ENCODE measurements around the gene CFP. TPM values are rescaled to one million over a fixed set of nuclear protein-coding genes. Genes with fewer than 3 reads are reported as not detected.

The CFP gene
- total and polyA plus RNA-seq, 2 of the 13 experiments (the other 11 are each of a cell fraction or from before 2014, with no cell fraction given) = 0.01 TPM; not detected in 1

GRCh38 chrX:47584714-47585113 lies 45.0 kb downstream of the CFP start:
- Histone ChIP-seq H3K36me3 (replicated peaks in 1 of 2; ENCODE audit: control insufficient read depth in 1 of 2, insufficient read depth in 2 of 2, low read length in 2 of 2) (no peaks in the 10 kb centered on the region), H4K20me1 (ENCODE audit: insufficient read depth, low read length) (no peaks in the 10 kb centered on the region), H3K4me1 (ENCODE audit: insufficient read depth, low read length) (peaks cover 6% of the 10 kb centered on the region), H3K9ac (ENCODE audit: insufficient read depth, low read depth, low read length) (no peak overlapping the region), H3K79me2 (ENCODE audit: insufficient read depth, low read length) (no peaks in the 10 kb centered on the region), H3K27me3 (ENCODE audit: control insufficient read depth in 1 of 2, insufficient read depth in 2 of 2, low read length in 2 of 2) (no peaks in the 10 kb centered on the region), H3K9me3 (ENCODE audit: low read length) (no peaks in the 10 kb centered on the region), H3K4me2 (ENCODE audit: low read depth, low read length) (no peak overlapping the region), H2AFZ (ENCODE audit: low read length) (no peak overlapping the region), H3K4me3 (replicated peaks in 1 of 3; ENCODE audit: insufficient read depth in 1 of 3, low read depth in 2 of 3, low read length in 3 of 3) (no peak overlapping the region), H3K27ac (ENCODE audit: extremely low read length, insufficient read depth, low read length) (no peak overlapping the region)
- no peak for TF ChIP-seq MEIS1 (CRISPR knock-in tag; IDR thresholded peaks at IDR 0.05; ENCODE audit: borderline replicate concordance)
- TF ChIP-seq THYN1 (CRISPR knock-in tag; IDR thresholded peaks at IDR 0.05; ENCODE audit: borderline replicate concordance, low read depth) = no peak
- no peak for TF ChIP-seq ZNF614 (CRISPR knock-in tag; IDR thresholded peaks at IDR 0.05; ENCODE audit: borderline replicate concordance)
- TF ChIP-seq ZFP91 (CRISPR knock-in tag; IDR thresholded peaks at IDR 0.05; ENCODE audit: borderline replicate concordance) = no peak
- no peak for TF ChIP-seq KMT2A (CRISPR knock-in tag; IDR thresholded peaks at IDR 0.05)
- no peak for TF ChIP-seq ZNF878 (CRISPR knock-in tag; IDR thresholded peaks at IDR 0.05)
- no peak for TF ChIP-seq ZNF703 (CRISPR knock-in tag; IDR thresholded peaks at IDR 0.05; ENCODE audit: borderline replicate concordance)
- no peak for TF ChIP-seq ZNF574 (CRISPR knock-in tag; IDR thresholded peaks at IDR 0.05)
- TF ChIP-seq ZNF639 (CRISPR knock-in tag; conservative IDR thresholded peaks at IDR 0.05) = no peak
- TF ChIP-seq GZF1 (CRISPR knock-in tag; IDR thresholded peaks at IDR 0.05) = no peak
- no peak for TF ChIP-seq MAX (IDR thresholded peaks at IDR 0.05)
- no peak for TF ChIP-seq PRDM15 (CRISPR knock-in tag; IDR thresholded peaks at IDR 0.05)
- TF ChIP-seq HDAC6 (IDR thresholded peaks at IDR 0.05; ENCODE audit: low read depth, low read length) = no peak
- TF ChIP-seq ZFP90 (CRISPR knock-in tag; IDR thresholded peaks at IDR 0.05; ENCODE audit: borderline replicate concordance) = no peak
- CTCF ChIA-PET (ENCODE audit: low intra/inter-chr PET ratio, low total read pairs) = no interaction called here
- 79% methylated on average over 6 of the region's 6 CpGs for WGBS (ENCODE audit: low lambda C conversion rate)
- ATAC-seq (no peak), DNase-seq (ENCODE audit: low spot score) (no peak), FAIRE-seq (no peak)
- in situ Hi-C loops (cut with HindIII; ENCODE audit: extremely low pct_ligation_motif_present, low pct_unique_long_range_greater_than_20kb) (no loop called here), intact Hi-C loops (cut with micrococcal nuclease; ENCODE audit: unreplicated experiment) (no loop called here)
- POLR2A ChIA-PET = no interaction called here
- BruUV-seq (replicated peaks) = no TSS peak

Data from HepG2 (cell line).